AG09309 (cell line): Measurements from ENCODE around the gene EVI5.
A peak's percentile ranks its signal among the peaks of the same experiment; 100 is the strongest.
"Not testable (repeated sequence)": the region's sequence is repeated elsewhere in the genome, so short reads cannot be mapped to it uniquely, and the experiment has no call there.

ENCODE experiments used
- DNase-seq: peaks from one replicate; pipeline ENCODE4 v3.0.0-alpha.2; 2010; ENCODE audit warnings: low read depth
- H3K4me3 ChIP-seq: 2 replicates; pipeline ENCODE4 v1.5.1; 2011; ENCODE audit warnings: mild to moderate bottlenecking, low read depth, low read length, moderate library complexity; ENCODE audit not compliant: control insufficient read depth
- TF ChIP-seq, protein P1 (sequence below): IDR thresholded peaks from 2 replicates; pipeline ENCODE4 v1.5.1; 2011; ENCODE audit warnings: mild to moderate bottlenecking, low read depth, low read length, inconsistent platforms; ENCODE audit not compliant: insufficient read depth, control insufficient read depth; ENCODE audit errors: missing control alignments

The EVI5 gene

DNA sequence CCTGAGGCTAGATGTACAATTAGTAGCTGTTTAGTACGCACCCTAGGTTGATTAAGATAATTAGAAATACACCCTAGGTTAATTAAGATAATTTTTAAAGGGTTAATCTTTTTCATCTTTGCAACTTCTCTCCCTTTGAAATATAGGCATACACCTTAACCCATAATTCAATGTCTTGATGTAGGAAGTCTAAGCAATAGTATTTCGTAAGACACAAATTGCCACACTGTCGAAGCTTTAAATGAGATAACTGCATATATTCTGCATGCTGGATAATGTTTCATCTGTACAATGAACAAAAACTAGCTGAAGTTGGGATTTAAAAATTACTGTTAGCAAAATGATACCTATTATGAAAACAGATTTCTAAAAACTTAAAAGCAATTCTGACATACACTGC is 122.9 kb downstream of the EVI5 start:
- no peak overlapping the region for H3K4me3 ChIP-seq
- TF ChIP-seq, protein P1, sequence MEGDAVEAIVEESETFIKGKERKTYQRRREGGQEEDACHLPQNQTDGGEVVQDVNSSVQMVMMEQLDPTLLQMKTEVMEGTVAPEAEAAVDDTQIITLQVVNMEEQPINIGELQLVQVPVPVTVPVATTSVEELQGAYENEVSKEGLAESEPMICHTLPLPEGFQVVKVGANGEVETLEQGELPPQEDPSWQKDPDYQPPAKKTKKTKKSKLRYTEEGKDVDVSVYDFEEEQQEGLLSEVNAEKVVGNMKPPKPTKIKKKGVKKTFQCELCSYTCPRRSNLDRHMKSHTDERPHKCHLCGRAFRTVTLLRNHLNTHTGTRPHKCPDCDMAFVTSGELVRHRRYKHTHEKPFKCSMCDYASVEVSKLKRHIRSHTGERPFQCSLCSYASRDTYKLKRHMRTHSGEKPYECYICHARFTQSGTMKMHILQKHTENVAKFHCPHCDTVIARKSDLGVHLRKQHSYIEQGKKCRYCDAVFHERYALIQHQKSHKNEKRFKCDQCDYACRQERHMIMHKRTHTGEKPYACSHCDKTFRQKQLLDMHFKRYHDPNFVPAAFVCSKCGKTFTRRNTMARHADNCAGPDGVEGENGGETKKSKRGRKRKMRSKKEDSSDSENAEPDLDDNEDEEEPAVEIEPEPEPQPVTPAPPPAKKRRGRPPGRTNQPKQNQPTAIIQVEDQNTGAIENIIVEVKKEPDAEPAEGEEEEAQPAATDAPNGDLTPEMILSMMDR: no peak
- DNase-seq: no peak

DNA sequence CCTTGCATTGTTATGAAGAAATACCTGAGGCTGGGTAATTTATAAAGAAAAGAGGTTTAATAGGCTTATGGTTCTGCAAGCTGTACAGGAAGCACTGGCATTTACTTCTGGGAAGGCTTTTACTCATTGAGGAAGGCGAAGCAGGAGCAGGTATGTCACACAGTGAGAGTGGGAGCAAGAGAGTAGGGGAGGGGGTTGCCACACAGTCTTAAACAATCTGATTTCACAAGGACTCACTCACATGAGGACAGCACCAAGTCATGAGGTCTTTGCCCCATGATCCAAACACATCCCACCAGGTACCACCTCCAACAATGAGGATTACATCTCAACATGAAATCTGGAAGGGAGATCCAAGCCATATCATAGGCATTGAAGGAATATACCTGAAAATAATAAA is 127.2 kb downstream of the EVI5 start:
- no peak for DNase-seq
- H3K4me3 ChIP-seq: no peak overlapping the region
- TF ChIP-seq, protein P1: no peak

DNA sequence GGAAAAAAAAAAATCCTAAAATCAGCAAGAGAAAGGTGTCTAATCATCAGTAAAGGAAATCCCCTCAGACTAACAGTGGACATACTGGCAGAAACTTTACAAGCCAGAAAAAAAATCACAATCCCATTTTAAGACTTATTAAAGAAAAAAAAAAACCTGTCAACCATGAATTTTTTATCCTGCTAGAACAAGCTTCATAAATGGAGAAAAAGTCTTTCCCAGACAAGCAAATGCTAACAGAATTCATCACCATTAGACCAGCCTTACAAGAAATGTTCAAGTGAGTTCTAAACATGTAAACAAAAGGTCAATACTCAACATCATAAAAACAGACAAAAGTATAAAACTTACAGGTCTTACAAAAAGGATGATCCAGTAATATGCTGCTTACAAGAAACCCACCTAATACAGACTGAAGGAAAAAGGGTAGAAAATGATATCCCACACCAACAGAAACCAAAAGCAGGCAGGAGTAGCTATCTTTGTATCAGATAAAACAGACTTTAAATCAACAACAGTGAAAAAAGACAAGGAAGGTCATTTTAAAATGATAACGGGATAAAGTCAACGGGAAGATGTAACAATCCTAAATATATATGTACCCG is 129.6 kb downstream of the EVI5 start:
- H3K4me3 ChIP-seq: no peak overlapping the region
- TF ChIP-seq, protein P1: no peak
- no peak for DNase-seq

DNA sequence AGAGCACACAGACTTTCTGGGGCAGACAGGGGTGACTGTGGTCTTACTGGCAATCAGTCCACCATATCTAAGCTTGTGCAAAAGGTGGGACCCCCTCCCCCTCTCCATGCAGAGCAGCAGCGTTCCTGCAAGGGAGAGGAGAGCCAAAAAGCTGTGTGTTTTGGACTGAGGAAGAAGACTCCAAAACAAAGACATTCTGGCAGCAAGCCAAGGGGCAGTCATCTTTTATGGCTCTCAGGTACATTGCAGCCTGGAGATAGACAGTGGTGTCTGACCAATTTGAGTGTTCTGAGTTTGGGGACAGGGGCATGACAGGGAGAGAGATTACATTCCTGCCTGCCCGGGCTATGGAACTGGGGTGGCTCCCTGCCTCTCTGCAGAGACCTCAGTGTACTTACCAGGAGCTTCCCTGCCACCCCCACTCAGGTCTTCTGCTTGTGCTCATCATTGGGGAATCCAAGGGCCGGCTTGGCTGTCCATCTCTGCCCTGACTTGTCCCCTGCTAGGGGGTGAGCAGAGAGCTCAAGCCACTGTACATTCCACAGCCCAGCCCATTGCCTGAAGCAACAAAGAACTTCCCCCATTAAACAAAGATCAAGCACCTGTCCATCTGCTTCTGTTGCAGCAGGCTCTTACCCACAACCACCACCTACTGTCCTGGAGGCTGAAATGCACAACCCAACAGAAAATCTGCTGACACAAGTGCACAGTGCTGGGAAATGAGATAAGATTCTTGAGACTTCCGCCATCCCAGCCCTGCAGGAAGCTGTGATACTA is 131.1 kb downstream of the EVI5 start:
- no peak for DNase-seq
- no peak overlapping the region for H3K4me3 ChIP-seq
- TF ChIP-seq, protein P1: no peak

DNA sequence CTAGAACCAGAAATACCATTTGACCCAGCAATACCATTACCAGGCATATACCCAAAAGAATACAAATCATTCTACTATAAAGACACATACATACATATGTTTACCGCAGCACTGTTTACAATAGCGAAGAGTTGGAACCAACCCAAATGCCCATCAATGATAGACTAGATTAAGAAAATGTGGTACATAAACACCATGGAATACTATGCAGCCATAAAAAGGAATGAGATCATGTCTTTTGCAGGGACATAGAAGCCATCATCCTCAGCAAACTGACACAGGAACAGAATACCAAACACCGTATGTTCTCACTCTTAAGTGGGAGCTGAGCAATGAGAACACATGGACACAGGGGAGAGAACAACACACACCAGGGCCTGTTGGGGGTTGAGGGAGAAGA is 144.2 kb downstream of the EVI5 start:
- not testable (repeated sequence) for DNase-seq, H3K4me3 ChIP-seq

DNA sequence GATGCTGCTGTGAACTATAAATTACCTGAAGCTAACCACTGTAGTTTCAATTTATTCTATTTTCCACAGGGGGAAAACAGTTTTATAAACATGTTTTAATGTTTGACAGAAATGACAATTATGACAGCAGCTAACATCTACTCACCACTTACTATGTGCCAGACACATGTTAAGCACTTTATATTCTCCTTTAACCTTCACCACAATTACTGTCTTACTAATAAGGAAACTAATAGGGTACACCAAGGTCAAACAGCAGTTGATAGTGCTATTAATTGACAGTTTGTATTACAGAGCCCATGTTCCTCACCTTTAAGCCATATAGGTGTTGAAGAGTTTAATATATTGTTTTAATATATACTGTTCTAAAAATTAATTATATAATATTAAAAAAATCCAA is 146.4 kb downstream of the EVI5 start:
- no peak overlapping the region for H3K4me3 ChIP-seq
- TF ChIP-seq, protein P1: no peak
- DNase-seq: no peak

DNA sequence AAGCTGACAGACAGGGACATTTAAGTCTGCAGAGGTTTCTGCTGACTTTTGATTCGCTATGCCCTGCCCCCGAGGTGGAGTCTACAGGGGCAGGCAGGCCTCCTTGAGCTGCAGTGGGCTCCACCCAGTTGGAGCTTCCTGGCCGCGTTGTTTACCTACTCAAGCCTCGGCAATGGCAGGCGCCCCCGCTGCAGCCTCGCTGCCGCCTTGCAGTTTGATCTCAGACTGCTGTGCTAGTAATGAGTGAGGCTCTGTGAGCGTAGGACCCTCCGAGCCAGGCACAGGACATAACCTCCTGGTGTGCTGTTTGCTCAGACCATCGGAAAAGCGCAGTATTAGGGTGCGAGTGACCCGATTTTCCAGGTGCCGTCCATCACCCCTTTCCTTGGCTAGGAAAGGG is 149.7 kb downstream of the EVI5 start:
- not testable (repeated sequence) for DNase-seq, H3K4me3 ChIP-seq

DNA sequence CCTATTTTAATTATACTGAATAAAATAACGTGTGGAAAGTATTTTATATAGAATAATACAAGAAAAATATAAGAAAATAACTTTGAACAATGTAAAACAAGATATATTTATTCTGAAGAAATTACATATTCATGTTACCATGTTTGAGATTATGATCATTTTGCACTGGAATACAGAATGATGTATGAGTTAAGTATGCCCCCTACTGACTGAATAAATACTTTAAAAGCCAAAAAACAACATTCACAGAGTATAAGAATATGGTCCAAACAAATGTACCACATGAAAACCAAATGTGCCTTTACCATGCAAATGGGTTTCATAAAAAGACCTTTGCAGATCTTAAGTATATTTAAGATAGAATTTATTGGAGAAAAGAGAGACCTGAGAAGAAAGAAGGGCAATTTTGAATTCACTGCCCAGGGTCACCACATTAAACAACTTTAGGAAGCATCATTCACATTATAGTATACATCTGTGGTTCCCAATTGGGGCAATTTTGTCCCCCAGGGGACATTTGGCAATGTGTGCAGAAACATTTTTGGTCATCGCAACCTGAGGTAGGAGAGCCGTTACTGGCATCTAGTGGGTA is 161.6 kb downstream of the EVI5 start:
- TF ChIP-seq, protein P1: peak; percentile 36
- no peak overlapping the region for H3K4me3 ChIP-seq
- DNase-seq: no peak
